GM10266 (cell line): ENCODE measurements around the gene SMTNL1.

Source experiments
- DNase-seq: peaks from one replicate; pipeline ENCODE4 v3.0.0; 2012; ENCODE audit errors: extremely low spot score
- TF ChIP-seq, protein P1 (sequence below): IDR thresholded peaks from 2 replicates; pipeline ENCODE4 v1.5.1; 2012; ENCODE audit warnings: mild to moderate bottlenecking, low read depth; ENCODE audit not compliant: control insufficient read depth, insufficient read depth; ENCODE audit errors: missing control alignments

SMTNL1 gene

DNA sequence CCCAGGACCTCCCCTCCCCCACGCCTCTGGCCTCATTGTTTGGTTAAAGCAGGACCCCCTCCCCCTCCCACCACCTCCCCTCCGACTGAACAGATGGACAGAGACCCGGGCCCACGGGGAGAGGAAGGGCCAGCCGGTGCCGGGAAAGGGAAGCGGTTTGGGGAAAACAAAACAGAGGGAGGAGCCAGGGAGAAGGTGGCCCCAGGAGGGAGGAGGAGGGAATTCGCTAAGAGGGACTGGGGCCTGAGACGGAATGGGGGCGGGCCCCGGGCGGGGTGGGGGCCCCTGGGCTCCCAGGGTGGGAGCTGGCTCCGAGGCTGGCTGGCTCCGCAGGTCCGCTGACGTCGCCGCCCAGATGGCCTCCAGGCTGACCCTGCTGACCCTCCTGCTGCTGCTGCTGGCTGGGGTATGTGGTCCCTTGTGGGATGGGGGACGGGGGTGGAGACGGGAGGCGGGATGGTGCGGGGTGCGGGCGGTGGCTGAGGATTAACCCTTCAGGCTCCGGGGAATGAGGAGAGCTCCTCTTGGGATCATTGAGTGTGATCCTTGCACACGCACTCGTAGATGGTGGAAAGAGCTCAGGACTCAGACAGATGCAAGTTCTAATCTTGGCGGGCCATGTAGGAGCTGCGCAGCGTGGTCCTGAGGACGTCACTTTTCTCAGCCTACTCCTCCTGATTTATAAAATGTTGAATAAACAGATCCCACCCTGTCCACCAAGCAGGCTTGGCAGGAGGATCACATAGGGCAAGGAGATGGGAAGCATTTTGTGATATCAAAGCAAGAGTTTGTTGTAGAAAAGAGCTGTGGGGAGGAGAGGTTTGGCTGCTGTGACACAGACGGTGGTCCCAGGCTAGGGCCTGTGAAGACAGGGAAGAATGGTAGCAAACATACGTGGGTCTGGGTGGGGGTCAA is 60.8 kb downstream of the SMTNL1 start:
- DNase-seq, result no peak
- TF ChIP-seq, protein P1, sequence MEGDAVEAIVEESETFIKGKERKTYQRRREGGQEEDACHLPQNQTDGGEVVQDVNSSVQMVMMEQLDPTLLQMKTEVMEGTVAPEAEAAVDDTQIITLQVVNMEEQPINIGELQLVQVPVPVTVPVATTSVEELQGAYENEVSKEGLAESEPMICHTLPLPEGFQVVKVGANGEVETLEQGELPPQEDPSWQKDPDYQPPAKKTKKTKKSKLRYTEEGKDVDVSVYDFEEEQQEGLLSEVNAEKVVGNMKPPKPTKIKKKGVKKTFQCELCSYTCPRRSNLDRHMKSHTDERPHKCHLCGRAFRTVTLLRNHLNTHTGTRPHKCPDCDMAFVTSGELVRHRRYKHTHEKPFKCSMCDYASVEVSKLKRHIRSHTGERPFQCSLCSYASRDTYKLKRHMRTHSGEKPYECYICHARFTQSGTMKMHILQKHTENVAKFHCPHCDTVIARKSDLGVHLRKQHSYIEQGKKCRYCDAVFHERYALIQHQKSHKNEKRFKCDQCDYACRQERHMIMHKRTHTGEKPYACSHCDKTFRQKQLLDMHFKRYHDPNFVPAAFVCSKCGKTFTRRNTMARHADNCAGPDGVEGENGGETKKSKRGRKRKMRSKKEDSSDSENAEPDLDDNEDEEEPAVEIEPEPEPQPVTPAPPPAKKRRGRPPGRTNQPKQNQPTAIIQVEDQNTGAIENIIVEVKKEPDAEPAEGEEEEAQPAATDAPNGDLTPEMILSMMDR, result no peak

DNA sequence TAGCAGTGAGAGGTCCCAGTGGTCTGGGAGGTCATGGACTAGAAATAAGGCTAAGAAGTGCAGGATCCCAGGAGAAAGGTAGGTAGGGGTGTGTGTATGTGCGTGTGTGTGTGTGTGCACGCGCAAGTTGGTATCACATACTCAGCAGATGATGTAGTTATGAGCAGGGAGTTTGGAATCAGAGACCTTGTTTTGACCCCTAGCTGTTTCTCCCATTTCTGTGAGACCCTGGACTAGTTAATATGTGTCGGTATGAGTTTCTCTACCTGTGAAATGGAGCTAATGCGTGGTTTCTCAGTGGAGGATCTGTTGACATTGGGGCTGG is 61.4 kb downstream of the SMTNL1 start:
- DNase-seq, result no peak
- TF ChIP-seq, protein P1, result no peak

DNA sequence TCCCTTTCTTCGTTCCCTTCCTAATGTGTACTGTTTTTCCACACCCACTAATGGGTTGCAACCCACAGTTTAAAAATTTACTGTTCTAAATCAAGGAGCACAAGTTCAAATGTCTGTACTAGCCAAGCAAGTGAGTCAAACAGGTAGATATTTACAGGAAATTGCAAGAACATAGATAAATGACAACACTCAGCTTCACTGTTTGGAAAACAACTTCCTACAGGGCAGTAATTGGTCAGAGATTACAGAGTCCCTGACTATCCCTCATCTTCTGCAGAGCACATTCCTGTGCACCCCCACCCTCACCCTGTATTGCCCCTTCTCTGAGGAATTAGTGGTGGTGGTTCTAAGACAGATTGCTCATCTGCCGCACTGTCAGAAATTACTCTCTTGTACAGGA is 62.0 kb downstream of the SMTNL1 start:
- no peak for DNase-seq
- TF ChIP-seq, protein P1, result no peak
